ENCODE measurements around the gene CYP2U1. TPM values are rescaled to one million over a fixed set of nuclear protein-coding genes. Genes with fewer than 3 reads are reported as not detected.

Gene CYP2U1
- total RNA-seq (10 to 100 TPM in 1 of 5 experiments, 1 to 10 TPM in 4; 3.8 to 11.4 (median 5.8) TPM), polyA plus RNA-seq (1 to 10 TPM; 2.8 to 6.2 TPM), total RNA-seq (9.8 reads per million, percentile 35 among the genes with 10 or more reads in this experiment)

DNA sequence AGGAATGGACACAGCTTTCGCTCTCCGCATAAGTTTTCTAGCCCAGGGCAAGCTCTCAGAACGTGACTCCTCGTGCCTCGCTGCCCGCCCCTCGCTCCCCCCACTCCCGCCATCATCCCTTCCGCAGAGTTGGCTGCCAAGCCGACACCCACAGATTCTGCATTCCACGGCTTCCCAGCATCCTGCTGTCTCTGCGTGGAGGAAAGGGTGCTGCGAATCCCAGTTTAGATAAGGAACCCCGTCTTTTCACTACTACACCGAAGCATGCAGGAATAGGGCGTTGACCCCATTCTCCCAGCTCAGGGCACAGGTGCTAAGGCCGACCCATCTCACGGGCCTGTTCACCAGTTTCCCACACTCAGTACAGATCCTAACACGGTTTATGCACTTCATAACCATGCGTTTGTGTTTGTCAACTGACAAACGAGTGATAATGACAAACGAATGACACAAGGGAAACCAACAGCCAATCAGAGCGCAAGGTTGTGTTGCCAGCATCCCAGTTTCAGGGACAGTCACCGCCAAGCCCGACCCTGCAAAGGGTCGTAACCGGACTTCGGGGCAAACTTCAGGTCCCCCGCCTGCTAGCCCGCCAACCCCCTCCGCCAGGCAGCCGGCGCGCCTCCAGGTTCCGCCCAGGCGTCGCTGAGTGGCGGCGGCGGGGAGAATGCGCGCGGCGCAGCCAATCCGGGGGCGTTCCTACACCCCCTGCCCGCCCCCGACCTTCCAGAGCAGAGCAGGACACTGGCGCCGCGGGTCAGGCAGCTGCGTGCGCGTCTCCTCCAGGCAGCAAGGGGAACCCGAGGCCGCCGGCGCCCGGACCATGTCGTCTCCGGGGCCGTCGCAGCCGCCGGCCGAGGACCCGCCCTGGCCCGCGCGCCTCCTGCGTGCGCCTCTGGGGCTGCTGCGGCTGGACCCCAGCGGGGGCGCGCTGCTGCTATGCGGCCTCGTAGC lies at the start of gene CYP2U1:
CYP2U1 (plus strand) TSS at position 729 of the 954 bp plus-strand sequence; CDS start at position 824, 95 bp downstream.
- H3K27ac ChIP-seq (ENCODE audit: low read depth, low read length), result peak within 1 kb of the TSS; percentile 71
- H3K36me3 ChIP-seq (ENCODE audit: control insufficient read depth in 2 of 3, insufficient read depth in 3 of 3, low read length in 3 of 3), result no peaks in the 10 kb centered on the region
- H3K9me3 ChIP-seq (ENCODE audit: control insufficient read depth in 2 of 3, low read length in 3 of 3), result no peaks in the 10 kb centered on the region
- Mint-ChIP-seq H3K4me1 (peaks cover 21 to 50% (median 35%) of the 10 kb centered on the region in 7 donors), H3K4me3 (peak within 1 kb of the TSS; percentile 90 to 98 (median 92)), H3K9me3 (no peaks in the 10 kb centered on the region), H3K27ac (peak within 1 kb of the TSS; percentile 65 to 98 (median 88)), H3K27me3 (peaks cover 0 to 17% (median 0%) of the 10 kb centered on the region in 5 donors), H3K36me3 (peaks cover 0 to 7% (median 6%) of the 10 kb centered on the region in 5 donors)
- ATAC-seq (peak; percentile 96), DNase-seq (peak; percentile 74 to 84 (median 81))
- CTCF ChIA-PET, result interaction anchor here (0.6 to 0.7 kb wide), 2 partner anchors 641 to 1051 kb away, joined by 3 read pairs; no protein-coding TSS in a partner anchor
- H3K4me1 ChIP-seq (ENCODE audit: control insufficient read depth in 2 of 2, insufficient read depth in 2 of 2, low read length in 2 of 2), result peaks cover 8 to 12% of the 10 kb centered on the region in 2 donors
- H3K27me3 ChIP-seq (ENCODE audit: control insufficient read depth in 2 of 2, insufficient read depth in 2 of 2, low read length in 2 of 2), result no peaks in the 10 kb centered on the region
- peak within 1 kb of the TSS; percentile 86 for H3K4me3 ChIP-seq (ENCODE audit: low read length)
- intact Hi-C loops (cut with micrococcal nuclease), result loop anchor here (1.0 to 5.0 kb wide), 7 partner anchors 58 to 1884 kb away; partner anchors contain the start of genes HADH (in 2 of the 2), OSTC (in 2 of the 2), PAPSS1 (in 2 of the 2) and AIMP1 (in 1 of the 2)
- POLR2A ChIA-PET, result interaction anchor here (0.8 to 1.3 kb wide), 6 partner anchors 13 to 211 kb away, joined by 3 to 5 read pairs (median 3); partner anchors contain the start of gene PAPSS1

DNA sequence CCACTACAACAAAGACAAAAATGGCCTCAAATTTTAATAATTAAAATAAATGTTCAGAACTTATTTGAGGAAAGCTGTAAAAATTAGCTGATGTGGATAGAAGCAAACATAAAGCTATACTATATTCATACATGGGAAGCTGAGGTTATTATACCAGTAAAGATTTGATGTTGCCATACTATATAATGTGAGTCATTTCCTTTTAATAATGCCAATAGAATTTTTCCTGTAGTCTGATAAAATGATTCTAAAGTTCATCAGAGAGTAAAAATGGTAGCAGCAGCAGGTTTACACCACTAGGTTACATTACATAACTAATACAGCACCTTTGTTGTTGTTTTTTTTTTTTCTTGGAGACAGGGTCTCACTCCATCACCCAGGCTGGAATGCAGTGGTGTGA lies 45.5 kb upstream of the CYP2U1 start:
- ChIA-PET CTCF (no interaction called here), POLR2A (no interaction called here)
- Histone ChIP-seq H3K36me3 (ENCODE audit: control insufficient read depth in 2 of 3, insufficient read depth in 3 of 3, low read length in 3 of 3) (no peaks in the 10 kb centered on the region), H3K4me3 (ENCODE audit: low read length) (no peak overlapping the region), H3K27me3 (ENCODE audit: control insufficient read depth in 2 of 2, insufficient read depth in 2 of 2, low read length in 2 of 2) (no peaks in the 10 kb centered on the region), H3K9me3 (ENCODE audit: control insufficient read depth in 2 of 3, low read length in 3 of 3) (peaks cover 0 to 3% (median 0%) of the 10 kb centered on the region in 3 experiments), H3K4me1 (ENCODE audit: control insufficient read depth in 2 of 2, insufficient read depth in 2 of 2, low read length in 2 of 2) (no peaks in the 10 kb centered on the region), H3K27ac (ENCODE audit: low read depth, low read length) (no peak overlapping the region)
- no peaks in the 10 kb centered on the region for H3K4me1 Mint-ChIP-seq
- intact Hi-C loops (cut with micrococcal nuclease), result no loop called here
- H3K9me3 Mint-ChIP-seq, result peaks cover 0 to 26% (median 3%) of the 10 kb centered on the region in 11 donors
- no peak for DNase-seq
- no peak overlapping the region for H3K27ac Mint-ChIP-seq
- no peak for ATAC-seq
- H3K36me3 Mint-ChIP-seq, result peaks cover 0 to 3% (median 0%) of the 10 kb centered on the region in 5 donors
- H3K4me3 Mint-ChIP-seq, result no peak overlapping the region
- H3K27me3 Mint-ChIP-seq, result peaks cover 0 to 23% (median 6%) of the 10 kb centered on the region in 5 donors

DNA sequence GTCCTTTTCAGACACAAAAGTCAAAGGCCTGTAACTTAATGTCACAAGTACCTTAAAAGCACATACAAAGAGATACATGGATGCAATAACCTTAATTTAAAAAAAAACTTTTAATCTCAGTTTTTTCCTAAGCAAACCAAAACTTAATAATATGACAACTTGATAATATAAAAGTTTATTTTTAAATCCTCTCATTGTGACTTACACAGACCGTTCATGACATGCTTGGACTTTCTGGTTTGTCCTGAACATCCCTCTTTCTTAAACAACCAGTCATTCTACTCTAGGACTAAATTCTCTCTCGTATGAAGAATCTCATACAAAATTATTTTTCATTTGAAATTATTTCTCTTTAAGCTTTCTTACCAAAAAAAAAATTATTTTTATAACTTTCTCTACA lies 43.1 kb upstream of the CYP2U1 start:
- Mint-ChIP-seq H3K27me3 (peaks cover 0 to 27% (median 5%) of the 10 kb centered on the region in 5 donors), H3K4me1 (no peaks in the 10 kb centered on the region), H3K27ac (no peak overlapping the region), H3K9me3 (peaks cover 0 to 26% (median 3%) of the 10 kb centered on the region in 11 donors), H3K4me3 (no peak overlapping the region), H3K36me3 (peaks cover 0 to 3% (median 0%) of the 10 kb centered on the region in 5 donors)
- H3K9me3 ChIP-seq (ENCODE audit: control insufficient read depth in 2 of 3, low read length in 3 of 3), result peaks cover 0 to 3% (median 0%) of the 10 kb centered on the region in 3 experiments
- DNase-seq (no peak), ATAC-seq (no peak)
- H3K27me3 ChIP-seq (ENCODE audit: control insufficient read depth in 2 of 2, insufficient read depth in 2 of 2, low read length in 2 of 2), result no peaks in the 10 kb centered on the region
- H3K4me1 ChIP-seq (ENCODE audit: control insufficient read depth in 2 of 2, insufficient read depth in 2 of 2, low read length in 2 of 2), result no peaks in the 10 kb centered on the region
- ChIA-PET CTCF (no interaction called here), POLR2A (no interaction called here)
- no peaks in the 10 kb centered on the region for H3K36me3 ChIP-seq (ENCODE audit: control insufficient read depth in 2 of 3, insufficient read depth in 3 of 3, low read length in 3 of 3)
- H3K4me3 ChIP-seq (ENCODE audit: low read length), result no peak overlapping the region
- intact Hi-C loops (cut with micrococcal nuclease), result no loop called here
- no peak overlapping the region for H3K27ac ChIP-seq (ENCODE audit: low read depth, low read length)

DNA sequence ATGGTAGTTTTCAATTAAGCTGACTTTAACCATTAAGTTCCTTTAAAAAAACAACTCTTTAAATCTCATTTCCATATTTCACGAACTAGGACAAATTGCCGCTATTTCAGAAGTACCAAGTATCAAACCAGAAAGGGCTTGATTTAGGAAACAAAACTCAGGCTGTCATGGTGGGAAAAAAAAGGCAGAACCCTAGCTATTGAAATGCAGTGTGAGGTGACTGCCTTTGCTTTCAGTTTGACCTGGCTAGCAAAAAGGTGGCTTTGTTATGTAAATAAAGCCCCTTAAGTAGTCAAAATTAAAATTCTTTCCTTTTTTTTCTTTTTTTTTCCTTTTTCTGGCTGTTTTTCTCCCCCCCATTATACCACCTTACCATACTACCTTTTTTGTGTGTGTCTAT lies 40.6 kb upstream of the CYP2U1 start:
- Histone ChIP-seq H3K4me3 (ENCODE audit: low read length) (no peak overlapping the region), H3K27ac (ENCODE audit: low read depth, low read length) (no peak overlapping the region), H3K27me3 (ENCODE audit: control insufficient read depth in 2 of 2, insufficient read depth in 2 of 2, low read length in 2 of 2) (no peaks in the 10 kb centered on the region), H3K9me3 (ENCODE audit: control insufficient read depth in 2 of 3, low read length in 3 of 3) (peaks cover 0 to 3% (median 0%) of the 10 kb centered on the region in 3 experiments), H3K4me1 (ENCODE audit: control insufficient read depth in 2 of 2, insufficient read depth in 2 of 2, low read length in 2 of 2) (no peaks in the 10 kb centered on the region), H3K36me3 (ENCODE audit: control insufficient read depth in 2 of 3, insufficient read depth in 3 of 3, low read length in 3 of 3) (no peaks in the 10 kb centered on the region)
- CTCF ChIA-PET, result no interaction called here
- DNase-seq (no peak), ATAC-seq (no peak)
- peaks cover 0 to 3% (median 0%) of the 10 kb centered on the region in 5 donors for H3K36me3 Mint-ChIP-seq
- H3K9me3 Mint-ChIP-seq, result peaks cover 0 to 26% (median 3%) of the 10 kb centered on the region in 11 donors
- peaks cover 0 to 12% (median 10%) of the 10 kb centered on the region in 5 donors for H3K27me3 Mint-ChIP-seq
- H3K4me3 Mint-ChIP-seq, result no peak overlapping the region
- POLR2A ChIA-PET, result no interaction called here
- intact Hi-C loops (cut with micrococcal nuclease), result no loop called here
- H3K27ac Mint-ChIP-seq, result peak overlapping the region in 1 of 9 donors; percentile 3
- no peaks in the 10 kb centered on the region for H3K4me1 Mint-ChIP-seq

DNA sequence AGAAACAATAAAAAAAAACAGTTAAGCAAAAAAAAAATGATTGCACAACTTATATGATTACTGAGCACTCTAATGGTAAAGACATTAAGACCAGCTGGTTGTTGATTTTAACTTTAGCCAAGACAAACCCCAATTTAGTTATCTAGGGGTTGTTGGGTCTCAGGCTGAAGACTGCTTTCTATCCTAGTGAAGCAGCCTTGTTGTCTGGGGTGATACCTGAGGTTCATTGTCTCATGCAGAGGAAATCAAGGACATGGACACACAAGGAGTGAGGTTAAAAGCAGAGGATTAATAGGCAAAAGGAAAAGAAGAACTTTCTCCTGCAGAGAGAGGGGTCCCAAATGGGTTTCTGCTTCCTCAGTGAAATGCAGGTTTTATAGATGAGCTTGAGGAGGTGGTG lies 40.0 kb upstream of the CYP2U1 start:
- intact Hi-C loops (cut with micrococcal nuclease), result no loop called here
- ATAC-seq, result no peak
- H3K9me3 Mint-ChIP-seq, result peaks cover 0 to 26% (median 3%) of the 10 kb centered on the region in 11 donors

DNA sequence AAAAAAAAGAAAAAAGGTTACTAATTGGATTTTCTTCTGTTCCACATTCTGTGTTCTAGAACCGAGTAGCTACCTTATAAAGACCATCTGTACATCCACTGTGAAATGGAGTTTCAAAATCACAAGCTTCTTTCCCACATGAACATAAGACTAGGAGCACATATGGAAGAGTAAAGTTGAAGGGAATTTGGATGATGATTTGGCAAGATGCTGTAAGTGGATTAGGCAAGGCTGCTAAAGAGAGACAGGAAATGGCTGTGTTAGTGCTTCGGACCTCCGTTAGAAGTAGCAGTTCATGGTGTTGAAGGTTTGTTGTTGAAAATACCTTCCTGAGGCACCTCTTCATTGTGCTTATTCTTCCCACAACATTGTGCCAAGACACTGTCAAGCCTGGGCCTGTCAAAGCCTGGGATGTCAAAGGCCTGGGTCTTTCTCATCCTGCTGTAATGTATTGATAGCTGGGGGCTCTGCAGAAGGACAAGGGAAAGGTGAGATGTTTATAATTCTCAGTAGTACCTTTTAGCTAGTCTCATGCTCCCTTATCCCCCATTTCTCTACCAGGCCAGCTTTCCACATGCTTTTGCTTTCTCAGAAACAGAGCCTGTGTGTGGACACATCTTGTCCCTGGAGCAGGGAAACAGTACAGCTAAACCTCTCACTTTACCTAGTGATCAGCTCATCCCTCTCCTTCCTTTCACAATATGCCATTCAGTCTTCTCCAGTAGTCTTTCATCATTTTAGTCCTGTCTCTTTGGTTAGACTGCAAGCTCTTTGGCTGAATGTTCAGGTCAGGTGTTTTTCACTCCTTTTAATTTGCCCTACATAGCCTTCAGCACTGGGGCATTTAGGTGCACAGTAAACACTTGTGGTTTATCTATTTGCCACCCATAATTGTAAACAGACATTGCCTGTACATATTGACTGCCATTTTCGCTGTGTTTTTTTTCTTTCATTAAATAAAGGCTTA lies 37.9 kb upstream of the CYP2U1 start:
- DNase-seq (no peak), ATAC-seq (no peak)
- Histone ChIP-seq H3K4me1 (ENCODE audit: control insufficient read depth in 2 of 2, insufficient read depth in 2 of 2, low read length in 2 of 2) (no peaks in the 10 kb centered on the region), H3K9me3 (ENCODE audit: control insufficient read depth in 2 of 3, low read length in 3 of 3) (no peaks in the 10 kb centered on the region), H3K36me3 (ENCODE audit: control insufficient read depth in 2 of 3, insufficient read depth in 3 of 3, low read length in 3 of 3) (no peaks in the 10 kb centered on the region), H3K4me3 (ENCODE audit: low read length) (no peak overlapping the region), H3K27me3 (ENCODE audit: control insufficient read depth in 2 of 2, insufficient read depth in 2 of 2, low read length in 2 of 2) (no peaks in the 10 kb centered on the region), H3K27ac (ENCODE audit: low read depth, low read length) (no peak overlapping the region)
- Mint-ChIP-seq H3K9me3 (peaks cover 0 to 10% (median 0%) of the 10 kb centered on the region in 11 donors), H3K36me3 (no peaks in the 10 kb centered on the region), H3K4me3 (no peak overlapping the region), H3K27ac (peak overlapping the region in 1 of 9 donors; percentile 13), H3K27me3 (peaks cover 0 to 21% (median 17%) of the 10 kb centered on the region in 5 donors), H3K4me1 (peaks cover 0 to 5% (median 0%) of the 10 kb centered on the region in 7 donors)
- intact Hi-C loops (cut with micrococcal nuclease), result no loop called here
- ChIA-PET CTCF (interaction anchor here (0.6 to 1.7 kb wide), 3 partner anchors 19 to 135 kb away, joined by 4 to 7 read pairs (median 4); no protein-coding TSS in a partner anchor), POLR2A (no interaction called here)

More for the DNA sequence above, 40.0 kb upstream of the CYP2U1 start:
- Histone ChIP-seq H3K4me1 (ENCODE audit: control insufficient read depth in 2 of 2, insufficient read depth in 2 of 2, low read length in 2 of 2) (no peaks in the 10 kb centered on the region), H3K9me3 (ENCODE audit: control insufficient read depth in 2 of 3, low read length in 3 of 3) (peaks cover 0 to 3% (median 0%) of the 10 kb centered on the region in 3 experiments), H3K27me3 (ENCODE audit: control insufficient read depth in 2 of 2, insufficient read depth in 2 of 2, low read length in 2 of 2) (no peaks in the 10 kb centered on the region), H3K36me3 (ENCODE audit: control insufficient read depth in 2 of 3, insufficient read depth in 3 of 3, low read length in 3 of 3) (no peaks in the 10 kb centered on the region), H3K4me3 (ENCODE audit: low read length) (no peak overlapping the region), H3K27ac (ENCODE audit: low read depth, low read length) (no peak overlapping the region)
- no peak for DNase-seq
- H3K4me1 Mint-ChIP-seq, result peaks cover 0 to 2% (median 0%) of the 10 kb centered on the region in 7 donors
- H3K27ac Mint-ChIP-seq, result no peak overlapping the region
- H3K36me3 Mint-ChIP-seq, result peaks cover 0 to 3% (median 0%) of the 10 kb centered on the region in 5 donors
- ChIA-PET CTCF (no interaction called here), POLR2A (no interaction called here)
- no peak overlapping the region for H3K4me3 Mint-ChIP-seq
- peaks cover 0 to 12% (median 10%) of the 10 kb centered on the region in 5 donors for H3K27me3 Mint-ChIP-seq
